SIG-M5 treated with dmso at 0.1 percent for 504 hours (cell line): ENCODE results near the gene PRXL2C.
"Not testable (repeated sequence)": the region's sequence is repeated elsewhere in the genome, so short reads cannot be mapped to it uniquely, and the experiment has no call there.

Source experiments
- DNase-seq: peaks from one replicate; lab custom pipeline; 2025; ENCODE audit not compliant: unreplicated experiment; lab: John Stamatoyannopoulos, UW

PRXL2C gene, protein sequence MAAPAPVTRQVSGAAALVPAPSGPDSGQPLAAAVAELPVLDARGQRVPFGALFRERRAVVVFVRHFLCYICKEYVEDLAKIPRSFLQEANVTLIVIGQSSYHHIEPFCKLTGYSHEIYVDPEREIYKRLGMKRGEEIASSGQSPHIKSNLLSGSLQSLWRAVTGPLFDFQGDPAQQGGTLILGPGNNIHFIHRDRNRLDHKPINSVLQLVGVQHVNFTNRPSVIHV

DNA sequence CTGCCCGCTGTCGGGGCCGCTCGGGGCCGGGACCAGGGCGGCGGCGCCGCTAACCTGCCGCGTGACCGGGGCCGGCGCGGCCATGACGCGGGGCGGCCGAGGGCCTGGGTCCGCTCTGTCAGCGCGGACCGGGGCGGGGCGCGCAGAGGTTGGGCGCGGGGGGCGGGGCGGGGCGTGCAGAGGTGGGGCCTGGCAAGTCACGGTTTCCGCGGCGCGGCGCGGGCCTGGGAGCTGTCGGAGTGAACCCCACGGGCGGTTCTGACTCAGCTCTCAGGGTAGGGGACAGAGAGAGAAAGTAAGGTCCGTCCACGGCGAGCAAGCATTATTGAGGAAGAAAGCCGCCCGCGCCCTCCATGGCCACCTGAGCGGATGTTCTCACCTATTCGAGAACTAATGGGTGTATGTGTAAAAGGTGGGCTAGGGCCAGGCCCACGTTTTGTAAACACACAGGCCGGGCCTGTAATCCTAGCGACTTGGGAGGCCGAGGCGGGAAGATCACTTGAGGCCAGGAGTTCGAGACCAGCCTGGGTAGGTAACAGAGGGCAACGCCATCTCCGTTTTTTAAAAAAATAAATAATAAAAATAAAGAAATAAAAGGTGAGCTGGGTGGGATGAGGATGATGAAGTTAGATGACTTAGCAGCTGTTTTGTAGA lies at the start of gene PRXL2C:
Gene PRXL2C (minus strand): TSS at position 120 of the 654 bp plus-strand sequence. CDS start 36 bp downstream, at position 84.
- peak; percentile 24 for DNase-seq

DNA sequence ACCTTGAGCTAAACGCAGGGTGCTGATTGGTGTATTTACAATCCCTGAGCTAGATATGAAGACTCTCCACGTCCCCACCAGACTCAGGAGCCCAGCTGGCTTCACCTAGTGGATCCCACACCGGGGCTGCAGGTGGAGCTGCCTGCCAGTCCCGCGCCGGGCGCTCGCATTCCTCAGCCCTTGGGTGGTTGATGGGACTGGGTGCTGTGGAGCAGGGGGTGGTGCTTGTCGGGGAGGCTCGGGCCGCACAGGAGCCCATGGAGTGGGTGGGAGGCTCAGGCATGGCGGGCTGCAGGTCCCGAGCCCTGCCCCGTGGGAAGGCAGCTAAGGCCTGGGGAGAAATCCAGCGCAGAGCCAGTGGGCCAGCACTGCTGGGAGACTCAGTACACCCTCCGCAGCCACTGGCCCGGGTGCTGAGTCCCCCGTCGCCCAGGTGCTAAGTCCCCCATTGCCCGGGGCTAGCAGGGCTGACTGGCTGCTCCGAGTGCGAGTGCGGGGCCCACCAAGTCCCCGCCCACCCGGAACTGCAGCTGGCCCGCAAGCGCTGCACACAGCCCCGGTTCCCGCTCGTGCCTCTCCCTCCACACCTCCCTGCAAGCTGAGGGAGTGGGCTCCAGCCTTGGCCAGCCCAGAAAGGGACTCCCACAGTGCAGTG lies 45.7 kb upstream of the PRXL2C start:
- DNase-seq: not testable (repeated sequence)

DNA sequence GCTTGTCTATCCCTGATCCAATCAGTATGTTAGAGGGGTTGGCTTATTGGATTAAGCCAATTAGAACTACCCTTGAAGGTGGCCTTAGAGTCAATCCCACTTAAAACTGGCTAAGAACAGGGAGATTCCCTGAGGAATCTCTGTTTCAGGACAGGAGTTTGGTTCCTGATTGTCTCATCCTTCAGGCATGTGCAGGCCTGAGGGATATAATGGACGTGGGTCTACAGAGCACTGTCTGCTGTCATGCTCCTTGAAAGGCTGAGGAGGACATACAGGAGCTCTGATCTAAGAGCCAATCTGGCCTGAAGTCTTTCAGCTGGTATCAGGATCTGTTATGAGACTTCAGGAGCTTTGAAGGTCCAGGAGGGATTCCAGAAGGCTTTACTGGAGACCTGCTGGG lies 36.2 kb upstream of the PRXL2C start:
- no peak for DNase-seq

DNA sequence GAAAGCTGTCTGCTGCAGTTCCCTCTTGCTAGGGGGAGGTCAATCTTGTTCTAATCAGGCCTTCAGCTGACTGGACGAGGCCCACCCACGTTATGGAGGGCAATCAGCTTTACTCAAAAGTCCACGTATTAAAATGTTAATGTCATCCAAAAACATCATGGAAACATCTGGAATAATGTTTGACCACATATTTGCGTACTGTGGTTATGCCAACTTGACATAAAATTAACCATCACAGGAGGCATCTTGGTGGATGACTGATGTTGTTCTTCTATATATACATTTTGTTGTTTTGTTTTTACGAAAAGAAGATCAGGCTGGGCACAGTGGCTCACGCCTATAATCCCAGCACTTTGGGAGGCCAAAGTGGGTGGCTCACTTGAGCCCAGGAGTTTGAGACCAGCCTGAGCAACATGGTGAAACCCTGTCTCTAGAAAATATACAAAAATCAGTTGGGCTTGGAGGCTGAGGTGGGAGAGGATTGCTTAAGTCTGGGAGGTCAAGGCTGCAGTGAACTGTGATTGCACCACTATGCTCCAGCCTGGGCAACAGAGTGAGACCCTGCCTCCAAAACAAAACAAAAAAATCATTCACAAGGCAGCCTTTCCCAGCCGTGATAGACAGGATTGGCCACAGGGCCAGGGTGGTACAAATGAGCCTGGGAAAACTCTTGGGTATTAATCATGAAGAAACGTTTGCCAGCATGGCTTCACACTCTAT lies 33.8 kb upstream of the PRXL2C start:
- DNase-seq: no peak

DNA sequence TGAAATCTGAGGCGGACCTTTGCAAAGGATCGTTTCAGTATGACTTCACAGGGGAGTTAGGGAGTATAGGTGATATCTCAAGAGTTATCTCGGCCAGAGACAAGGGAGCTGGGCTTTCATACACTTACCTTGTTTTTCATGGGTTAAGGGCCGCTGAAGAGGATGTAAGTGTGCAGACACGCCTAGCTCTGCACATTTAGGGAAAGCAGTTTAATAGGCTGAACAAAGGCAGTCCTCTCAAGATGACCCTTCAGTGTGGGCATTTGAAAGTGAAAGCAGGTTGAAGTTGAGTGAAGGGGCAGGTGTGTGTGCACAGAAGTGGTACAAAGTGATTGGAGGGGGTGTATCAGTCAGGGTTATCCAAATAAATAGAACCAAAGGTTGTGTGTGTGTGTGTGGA lies 33.1 kb upstream of the PRXL2C start:
- DNase-seq: no peak

DNA sequence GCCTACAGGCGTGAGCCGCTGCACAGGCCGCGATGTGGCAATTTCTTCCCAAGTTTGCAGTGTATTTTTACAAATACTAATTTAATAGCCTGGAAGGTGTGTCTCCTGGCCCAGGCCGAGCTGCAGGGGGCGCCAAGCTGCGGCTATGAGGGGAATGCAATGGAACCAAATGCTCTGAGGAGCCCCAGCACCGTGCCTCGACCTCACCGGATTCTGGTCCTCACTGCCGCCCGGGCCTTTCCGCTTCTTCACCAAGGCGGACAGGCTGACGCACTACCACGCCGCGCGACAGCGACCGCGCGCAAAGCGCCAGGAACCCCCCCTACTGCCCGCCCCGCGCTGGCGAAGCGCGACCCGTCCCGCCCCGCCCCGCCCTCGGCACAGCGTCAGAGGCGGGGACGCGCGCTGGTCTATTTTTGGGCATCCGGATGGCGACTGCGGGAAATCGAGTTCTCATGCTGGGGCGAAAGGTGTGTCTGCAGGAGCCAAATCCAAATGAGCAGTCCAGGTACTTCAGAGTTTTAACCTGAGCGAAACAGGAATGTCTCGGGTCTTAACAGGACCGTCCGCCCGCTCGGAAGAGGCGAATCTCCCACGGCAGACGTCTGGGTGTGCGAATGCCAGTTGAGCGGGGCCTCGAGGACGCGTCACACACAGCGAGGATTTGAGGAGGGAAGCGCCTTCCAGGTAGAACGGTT lies 31.7 kb upstream of the PRXL2C start:
- DNase-seq: peak; percentile 26

DNA sequence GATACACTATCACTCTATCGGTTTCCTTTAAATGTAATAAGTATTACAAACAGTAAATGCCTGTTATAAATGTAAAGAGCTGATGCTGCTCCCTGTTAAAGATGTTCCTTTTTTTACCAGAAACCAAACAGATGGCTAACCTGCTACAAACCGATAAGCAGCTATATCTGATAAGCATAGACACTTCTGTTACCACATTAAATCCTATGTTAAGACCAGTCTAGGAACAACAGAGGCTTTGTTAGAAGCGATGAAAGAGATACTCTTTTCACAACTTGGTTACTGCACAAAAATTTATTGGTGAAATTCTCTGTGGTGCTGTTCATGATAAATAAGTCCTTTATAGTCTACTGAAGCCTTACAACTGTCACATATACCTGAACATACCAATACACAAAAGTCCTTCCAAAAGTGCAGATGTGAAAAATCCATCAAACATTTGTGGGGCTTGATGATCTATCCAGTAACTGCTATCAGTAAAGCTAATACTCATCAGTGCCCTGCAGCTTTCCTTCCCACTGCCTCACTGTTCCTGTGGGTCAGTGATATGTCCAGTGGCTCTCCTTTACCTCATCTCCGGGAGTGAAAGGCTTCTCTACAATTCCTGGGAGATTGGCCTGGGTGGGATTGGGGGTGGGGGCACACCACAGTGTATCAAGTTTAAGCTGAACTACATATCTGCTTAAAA lies 25.8 kb upstream of the PRXL2C start:
- no peak for DNase-seq

DNA sequence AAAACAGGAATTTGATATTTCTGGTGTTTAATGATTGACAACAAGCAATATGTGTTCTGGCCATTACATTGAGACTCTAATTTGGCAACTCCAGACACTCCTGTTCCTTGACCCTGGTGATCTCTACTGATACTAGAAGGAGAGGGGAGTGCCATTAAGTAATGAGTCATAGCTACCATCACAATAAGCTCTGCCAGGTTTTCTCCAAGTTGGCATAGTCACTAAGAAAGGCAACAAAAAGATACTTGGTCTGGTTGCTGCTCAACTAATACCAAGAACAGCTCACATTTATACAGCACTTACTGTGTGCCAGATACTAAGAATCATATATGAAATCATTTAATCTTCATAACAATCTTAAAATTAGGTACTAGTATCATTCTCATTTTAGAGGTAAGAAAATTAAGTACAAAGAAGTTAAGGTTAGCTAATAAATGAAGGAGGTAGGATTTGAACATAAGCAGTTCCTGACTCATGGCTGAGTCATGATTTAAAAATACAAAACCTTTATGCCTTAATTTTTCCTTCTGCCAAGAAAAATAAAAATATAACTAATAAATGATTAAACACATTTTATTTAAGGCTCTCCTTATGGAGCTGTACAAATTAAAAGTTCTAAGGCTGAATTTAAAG lies 19.9 kb upstream of the PRXL2C start:
- DNase-seq: no peak

DNA sequence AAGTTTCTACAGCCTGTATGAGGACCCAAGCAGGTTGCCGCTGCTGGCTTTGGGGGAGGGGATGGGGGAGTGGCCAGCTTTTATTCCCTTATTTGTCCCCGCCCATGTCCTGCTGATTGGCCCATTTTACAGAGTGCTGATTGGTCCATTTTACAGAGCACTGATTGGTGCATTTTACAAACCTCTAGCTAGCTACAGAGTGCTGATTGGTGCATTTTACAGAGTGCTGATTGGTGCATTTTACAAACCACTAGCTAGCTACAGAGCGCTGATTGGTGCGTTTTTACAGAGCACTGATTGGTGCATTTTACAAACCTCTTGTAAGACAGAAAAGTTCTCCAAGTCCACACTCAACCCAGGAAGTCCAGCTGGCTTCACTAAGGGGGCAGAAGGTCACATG lies 18.7 kb upstream of the PRXL2C start:
- not testable (repeated sequence) for DNase-seq

DNA sequence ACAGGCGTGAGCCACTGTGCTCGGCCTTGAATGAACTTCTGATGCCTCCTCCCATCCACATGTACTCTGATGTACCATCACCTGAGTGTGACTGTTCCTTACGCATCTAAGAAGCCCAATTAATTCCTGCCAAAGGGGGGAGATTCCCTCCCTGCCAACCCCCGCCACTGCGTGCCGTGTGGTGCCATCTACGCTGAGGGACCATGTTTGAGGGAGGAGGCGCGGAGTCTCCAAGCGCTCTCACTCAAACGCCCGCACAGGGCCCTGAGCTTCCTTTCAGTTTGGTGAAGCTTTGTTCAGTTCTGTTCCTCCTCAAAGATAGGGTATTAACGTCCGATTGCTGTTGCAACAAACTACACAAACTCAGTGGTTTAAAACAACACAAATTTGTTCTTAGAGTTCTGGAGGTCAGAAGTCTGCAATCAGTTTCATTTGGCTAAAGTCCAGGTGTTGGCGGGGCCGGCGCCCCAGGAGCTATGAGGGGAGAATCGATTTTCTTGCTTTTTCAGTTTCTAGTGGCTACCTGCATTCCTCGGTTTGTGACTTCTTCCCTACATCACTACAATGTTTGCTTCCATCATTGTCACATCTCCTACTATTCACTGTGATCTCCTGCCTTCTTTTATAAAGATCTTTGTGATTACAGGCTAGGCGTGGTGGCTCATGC lies 13.9 kb upstream of the PRXL2C start:
- no peak for DNase-seq

DNA sequence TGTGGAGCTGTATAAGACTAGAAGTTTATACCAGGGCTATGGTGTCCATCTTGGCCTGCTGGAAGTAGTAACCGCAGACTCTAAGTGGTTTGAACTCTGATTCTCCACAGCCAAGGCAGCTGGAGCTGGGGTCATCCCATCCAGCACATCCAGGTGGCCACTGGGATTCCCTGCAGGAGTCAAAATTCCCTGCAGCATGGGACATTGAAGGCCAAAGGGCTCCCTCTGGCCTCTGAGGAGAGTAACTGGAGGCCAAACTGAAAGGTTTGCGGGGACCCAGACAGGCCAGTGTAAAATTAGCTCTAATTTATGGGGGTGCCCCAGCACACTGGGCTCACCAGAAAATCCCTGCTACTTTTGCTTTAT lies 12.2 kb upstream of the PRXL2C start:
- no peak for DNase-seq

DNA sequence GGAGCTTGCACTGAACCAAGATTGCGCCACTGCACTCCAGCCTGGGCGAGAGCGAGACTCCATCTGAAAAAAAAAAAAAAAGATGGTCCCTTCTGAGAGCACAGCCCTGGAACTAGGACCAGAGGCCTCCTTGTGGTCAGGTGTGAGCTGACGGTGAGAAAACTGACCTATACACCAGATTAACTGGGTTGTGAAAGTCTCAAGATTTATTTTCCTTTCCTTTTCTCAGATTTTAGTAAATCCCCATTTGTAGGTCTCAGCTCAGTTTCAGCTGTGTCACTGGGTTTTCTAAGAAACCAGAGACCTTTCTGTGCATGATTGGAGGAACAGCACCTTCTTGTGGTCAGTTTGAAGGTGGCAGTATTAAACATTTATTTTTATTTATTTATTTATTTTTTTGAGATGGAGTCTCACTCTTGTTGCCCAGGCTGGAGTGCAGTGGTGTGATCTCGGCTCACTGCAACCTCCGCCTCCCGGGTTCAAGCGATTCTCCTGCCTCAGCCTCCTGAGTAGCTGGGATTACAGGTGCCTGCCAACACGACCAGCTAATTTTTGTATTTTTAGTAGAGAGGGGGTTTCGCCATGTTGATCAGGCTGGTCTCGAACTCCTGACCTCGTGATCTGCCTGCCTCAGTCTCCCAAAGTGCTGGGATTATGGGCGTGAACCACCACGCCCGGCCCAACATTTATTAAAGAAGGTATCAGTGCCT lies 11.7 kb upstream of the PRXL2C start:
- DNase-seq: peak; percentile 40

DNA sequence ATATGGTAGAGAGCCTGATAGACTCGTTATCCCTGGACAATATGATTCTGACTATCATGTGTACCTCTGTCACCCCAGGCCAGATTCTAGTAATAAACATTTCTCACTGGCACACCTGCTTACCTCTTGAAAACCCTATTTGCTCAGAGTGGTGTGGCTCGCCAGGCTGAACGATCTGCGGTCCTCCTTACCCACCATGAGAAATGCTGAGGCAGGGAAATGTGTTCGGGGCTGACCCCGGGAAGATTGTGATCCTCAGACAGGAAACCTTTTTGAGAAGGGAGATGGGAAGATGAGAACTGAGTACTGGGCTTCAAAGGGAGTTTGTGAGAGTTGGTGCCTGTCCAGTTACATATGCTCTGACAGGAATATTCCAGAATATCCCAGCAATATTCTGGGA lies 10.7 kb upstream of the PRXL2C start:
- DNase-seq: no peak

DNA sequence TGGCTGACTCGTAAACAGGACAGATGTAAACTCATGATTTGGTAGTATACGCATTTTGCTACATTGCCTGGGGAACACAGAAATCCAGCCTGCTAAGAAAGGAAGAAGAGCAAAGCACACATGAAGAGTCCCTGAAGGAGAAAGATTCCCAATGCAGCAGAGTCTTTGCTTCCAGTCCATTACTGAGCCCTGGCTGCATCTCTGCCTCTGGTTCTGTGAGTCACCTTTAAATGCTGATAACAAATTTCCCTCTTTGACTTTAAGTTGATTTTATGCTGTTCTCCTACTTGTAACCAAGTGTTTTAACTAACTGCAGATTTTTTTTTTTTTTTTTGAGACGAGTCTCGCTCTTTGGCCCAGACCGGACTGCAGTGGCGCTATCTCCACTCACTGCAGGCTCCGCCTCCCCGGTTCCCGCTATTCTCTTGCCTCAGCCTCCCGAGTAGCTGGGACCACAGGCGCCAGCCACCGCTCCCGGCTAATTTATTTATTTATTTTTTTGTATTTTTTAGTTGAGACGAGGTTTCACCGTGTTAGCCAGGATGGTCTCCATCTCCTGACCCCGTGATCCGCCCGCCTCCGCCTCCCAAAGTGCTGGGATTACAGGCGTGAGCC lies 8.5 kb upstream of the PRXL2C start:
- no peak for DNase-seq

DNA sequence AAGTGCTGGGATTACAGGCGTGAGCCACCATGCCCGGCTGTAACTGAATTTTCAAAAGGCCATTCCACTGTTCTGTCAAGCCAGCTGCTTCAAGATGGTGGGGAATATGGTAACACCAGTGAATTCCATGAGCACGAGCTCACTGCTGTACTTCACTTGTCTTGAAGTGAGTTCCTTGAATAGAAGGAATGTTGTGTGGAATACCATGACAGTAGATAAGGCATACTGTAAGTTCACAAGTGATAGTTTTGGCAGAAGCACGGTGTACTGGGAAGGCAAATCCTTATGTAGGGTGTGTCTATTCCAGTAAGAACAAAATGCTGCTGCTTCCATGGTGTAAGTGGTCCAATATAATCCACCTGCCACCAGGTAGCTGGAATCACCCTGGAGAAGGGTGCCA lies 6.6 kb upstream of the PRXL2C start:
- DNase-seq: no peak

DNA sequence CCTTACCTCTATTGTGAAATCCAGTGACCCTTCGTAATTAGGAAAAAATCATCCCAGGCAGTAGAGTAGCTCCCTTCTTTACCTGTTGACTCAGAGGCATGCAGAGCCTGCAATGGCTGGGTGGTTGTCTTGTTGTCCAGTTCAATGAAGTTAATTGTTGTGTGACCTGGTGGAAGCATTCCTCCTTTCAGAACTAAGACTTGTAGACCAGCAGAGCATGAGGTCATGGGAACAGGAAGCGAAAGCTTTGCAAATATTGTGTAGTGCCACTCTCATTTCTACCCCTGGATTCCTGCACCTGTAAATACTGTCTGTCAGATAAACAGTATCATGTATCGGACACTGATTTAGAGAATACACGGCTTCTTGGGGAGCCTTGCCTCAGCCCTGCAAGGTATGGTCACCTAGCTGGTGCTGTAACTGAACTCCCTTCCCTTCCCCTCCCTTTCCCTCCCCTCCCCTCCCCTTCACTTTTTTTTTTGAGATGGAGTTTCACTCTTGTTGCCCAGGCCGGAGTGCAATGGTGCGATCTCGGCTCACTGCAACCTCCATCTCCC lies 5.7 kb upstream of the PRXL2C start:
- DNase-seq: no peak

DNA sequence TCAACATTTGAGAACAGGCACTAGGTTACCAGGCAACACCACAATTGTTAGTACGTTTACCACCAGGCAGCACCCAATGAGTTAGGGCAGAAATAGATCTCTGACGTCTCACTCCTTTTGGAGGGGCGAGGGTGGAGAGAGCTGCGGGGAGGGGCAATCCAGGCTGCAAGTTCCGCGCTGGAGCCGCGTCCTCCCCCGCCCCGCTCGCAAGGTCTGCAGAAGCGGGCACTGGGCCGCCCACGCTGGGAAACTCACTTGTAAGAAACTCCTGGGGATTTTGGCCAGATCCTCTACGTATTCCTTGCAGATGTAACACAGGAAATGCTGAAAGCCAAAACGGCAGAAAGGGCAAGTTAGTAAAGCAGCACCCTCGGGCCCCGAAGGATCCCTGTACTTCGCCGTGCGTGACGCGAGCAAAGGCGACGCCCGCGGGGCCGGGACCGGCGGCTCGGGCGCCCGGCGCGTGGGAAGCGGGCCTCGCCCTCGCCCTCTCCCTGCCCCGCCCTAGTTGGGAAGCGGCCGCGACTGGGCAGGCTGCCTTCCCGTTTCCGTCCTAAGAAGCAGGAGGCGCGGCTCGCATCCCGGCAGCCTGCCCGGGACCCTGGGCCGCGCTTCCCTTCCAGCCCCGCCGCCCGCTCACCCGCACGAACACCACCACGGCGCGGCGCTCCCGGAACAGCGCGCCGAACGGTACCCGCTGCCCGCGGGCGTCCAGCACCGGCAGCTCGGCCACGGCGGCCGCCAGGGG lies 493 bp downstream of the PRXL2C start:
- DNase-seq: peak; percentile 87

DNA sequence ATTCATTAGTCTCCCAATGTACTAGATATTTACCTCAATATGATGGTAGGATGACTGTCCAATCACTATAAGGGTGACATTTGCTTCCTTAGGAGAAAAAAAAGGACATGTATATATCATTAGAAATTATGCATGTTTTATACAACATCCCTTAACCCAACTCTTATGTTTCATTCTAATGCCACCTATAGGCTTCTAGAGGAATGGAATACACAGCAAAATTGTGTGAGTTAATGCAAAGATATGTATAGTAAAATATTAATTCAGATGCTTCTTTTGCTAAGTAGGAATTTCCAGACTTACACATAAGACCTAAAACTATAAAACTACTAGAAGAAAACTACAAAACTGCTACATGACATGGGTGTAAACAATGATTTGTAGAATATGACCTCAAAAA lies 3.5 kb downstream of the PRXL2C start:
- no peak for DNase-seq
